ENCODE data around the gene PDIA5.

Gene PDIA5

DNA sequence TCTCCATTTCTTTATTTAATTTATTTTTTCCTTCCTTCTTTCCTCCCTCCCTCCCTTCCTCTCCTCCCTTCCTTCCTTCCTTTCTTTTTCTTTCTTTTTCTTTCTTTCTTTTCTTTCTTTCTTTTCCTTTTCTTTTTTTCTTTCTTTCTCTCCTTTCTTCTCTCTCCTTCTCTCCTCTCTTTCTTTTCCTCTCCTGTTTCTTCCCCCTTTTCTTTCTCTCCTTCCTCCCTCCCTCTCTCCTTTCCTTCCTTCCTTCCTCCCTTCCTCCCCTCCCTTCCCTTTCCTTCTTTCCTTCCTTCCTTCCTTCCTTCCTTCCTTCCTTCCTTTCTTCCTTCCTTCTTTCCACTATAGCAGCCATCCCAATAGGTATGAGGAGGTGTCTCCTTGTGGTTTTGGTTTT lies 6.8 kb upstream of the PDIA5 start:
- Histone ChIP-seq H3K79me2 (ENCODE audit: low read length) (no peaks in the 10 kb centered on the region), H3K36me3 (replicated peaks; ENCODE audit: insufficient read depth, low read length) (no peaks in the 10 kb centered on the region), H3F3A (ENCODE audit: insufficient read depth, low read length) (no peaks in the 10 kb centered on the region), H3K9me3 (replicated peaks; ENCODE audit: insufficient read depth, low read length) (no peaks in the 10 kb centered on the region), H3K9me2 (replicated peaks; ENCODE audit: insufficient read depth, low read length) (no peaks in the 10 kb centered on the region), H3K27me3 (replicated peaks; ENCODE audit: insufficient read depth, low read length) (no peaks in the 10 kb centered on the region), H3K4me1 (ENCODE audit: low read length) (no peaks in the 10 kb centered on the region), H3K4me2 (ENCODE audit: low read depth, low read length) (no peak overlapping the region), H4K20me1 (ENCODE audit: insufficient read depth, low read length) (no peaks in the 10 kb centered on the region), H2AFZ (ENCODE audit: low read length) (no peak overlapping the region), H3K27ac (ENCODE audit: low read length) (no peak overlapping the region), H3K4me3 (ENCODE audit: low read length) (no peak overlapping the region), H3K9ac (ENCODE audit: low read length) (no peak overlapping the region)
- TF ChIP-seq EZH2phosphoT487 (IDR thresholded peaks at IDR 0.05; ENCODE audit: low read length) (no peak), EZH2 (optimal IDR thresholded peaks at IDR 0.05; ENCODE audit: low read depth, low read length) (no peak)
- TF ChIP-seq, protein P1, sequence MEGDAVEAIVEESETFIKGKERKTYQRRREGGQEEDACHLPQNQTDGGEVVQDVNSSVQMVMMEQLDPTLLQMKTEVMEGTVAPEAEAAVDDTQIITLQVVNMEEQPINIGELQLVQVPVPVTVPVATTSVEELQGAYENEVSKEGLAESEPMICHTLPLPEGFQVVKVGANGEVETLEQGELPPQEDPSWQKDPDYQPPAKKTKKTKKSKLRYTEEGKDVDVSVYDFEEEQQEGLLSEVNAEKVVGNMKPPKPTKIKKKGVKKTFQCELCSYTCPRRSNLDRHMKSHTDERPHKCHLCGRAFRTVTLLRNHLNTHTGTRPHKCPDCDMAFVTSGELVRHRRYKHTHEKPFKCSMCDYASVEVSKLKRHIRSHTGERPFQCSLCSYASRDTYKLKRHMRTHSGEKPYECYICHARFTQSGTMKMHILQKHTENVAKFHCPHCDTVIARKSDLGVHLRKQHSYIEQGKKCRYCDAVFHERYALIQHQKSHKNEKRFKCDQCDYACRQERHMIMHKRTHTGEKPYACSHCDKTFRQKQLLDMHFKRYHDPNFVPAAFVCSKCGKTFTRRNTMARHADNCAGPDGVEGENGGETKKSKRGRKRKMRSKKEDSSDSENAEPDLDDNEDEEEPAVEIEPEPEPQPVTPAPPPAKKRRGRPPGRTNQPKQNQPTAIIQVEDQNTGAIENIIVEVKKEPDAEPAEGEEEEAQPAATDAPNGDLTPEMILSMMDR (IDR thresholded peaks at IDR 0.05; ENCODE audit: low read length) = no peak
- no peak for DNase-seq

DNA sequence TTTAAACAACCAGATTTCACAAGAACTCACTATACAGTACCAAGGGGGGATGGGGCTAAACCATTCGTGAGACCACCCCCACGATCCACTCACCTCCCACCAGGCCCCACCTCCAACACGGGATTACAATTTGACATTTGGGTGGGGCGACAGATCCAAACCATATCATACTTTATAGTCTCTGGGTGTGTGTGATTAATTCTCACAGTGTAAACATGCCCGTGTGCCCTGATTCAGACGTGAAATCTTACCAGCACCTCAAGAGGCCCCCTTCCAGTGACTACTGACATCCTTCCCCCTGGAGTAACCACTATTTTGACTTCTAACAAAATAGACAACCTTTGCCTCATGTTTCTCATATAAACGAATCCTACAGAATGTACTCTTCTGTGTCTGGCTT lies 5.0 kb upstream of the PDIA5 start:
- H3K79me2 ChIP-seq (ENCODE audit: low read length) = no peaks in the 10 kb centered on the region
- H3K9ac ChIP-seq (ENCODE audit: low read length) = no peak overlapping the region
- H3K4me2 ChIP-seq (ENCODE audit: low read depth, low read length) = no peak overlapping the region
- no peaks in the 10 kb centered on the region for H3K9me3 ChIP-seq (replicated peaks; ENCODE audit: insufficient read depth, low read length)
- no peak for DNase-seq
- H4K20me1 ChIP-seq (ENCODE audit: insufficient read depth, low read length) = no peaks in the 10 kb centered on the region
- no peak overlapping the region for H3K27ac ChIP-seq (ENCODE audit: low read length)
- TF ChIP-seq EZH2phosphoT487 (IDR thresholded peaks at IDR 0.05; ENCODE audit: low read length) (no peak), EZH2 (optimal IDR thresholded peaks at IDR 0.05; ENCODE audit: low read depth, low read length) (no peak)
- TF ChIP-seq, protein P1 (IDR thresholded peaks at IDR 0.05; ENCODE audit: low read length) = no peak
- no peaks in the 10 kb centered on the region for H3K27me3 ChIP-seq (replicated peaks; ENCODE audit: insufficient read depth, low read length)
- no peaks in the 10 kb centered on the region for H3K36me3 ChIP-seq (replicated peaks; ENCODE audit: insufficient read depth, low read length)
- H3K4me3 ChIP-seq (ENCODE audit: low read length) = no peak overlapping the region
- H3K4me1 ChIP-seq (ENCODE audit: low read length) = 0 out of 2 replicates have a peak, but pooled peaks cover 3% of the 10 kb centered on the region
- H2AFZ ChIP-seq (ENCODE audit: low read length) = no peak overlapping the region
- no peaks in the 10 kb centered on the region for H3F3A ChIP-seq (ENCODE audit: insufficient read depth, low read length)
- H3K9me2 ChIP-seq (replicated peaks; ENCODE audit: insufficient read depth, low read length) = no peaks in the 10 kb centered on the region

DNA sequence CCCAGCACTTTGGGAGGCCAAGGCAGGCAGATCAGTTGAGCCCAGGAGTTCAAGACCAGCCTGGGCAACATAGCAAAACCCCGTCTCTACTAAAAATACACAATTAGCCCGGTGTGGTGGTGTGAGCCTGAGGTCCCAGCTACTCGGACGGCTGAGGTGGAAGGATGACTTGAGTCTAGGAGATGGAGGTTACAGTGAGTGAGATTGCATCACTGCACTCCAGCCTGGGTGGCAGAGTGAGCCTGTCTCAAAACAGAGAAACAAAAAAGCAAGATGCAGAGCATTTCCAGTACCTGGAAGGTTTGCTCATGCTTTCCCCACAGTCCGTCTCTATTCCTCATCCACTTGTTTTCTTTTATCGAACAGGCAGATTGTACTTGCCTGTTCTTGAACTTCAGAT lies 3.8 kb upstream of the PDIA5 start:
- Histone ChIP-seq H3K27me3 (replicated peaks; ENCODE audit: insufficient read depth, low read length) (no peaks in the 10 kb centered on the region), H3K9ac (ENCODE audit: low read length) (no peak overlapping the region), H3K4me1 (ENCODE audit: low read length) (peaks cover 4% of the 10 kb centered on the region; the same call in 1 of the 2 replicates), H3K4me2 (ENCODE audit: low read depth, low read length) (no peak overlapping the region), H3K9me2 (replicated peaks; ENCODE audit: insufficient read depth, low read length) (no peaks in the 10 kb centered on the region), H3K4me3 (ENCODE audit: low read length) (no peak overlapping the region), H3K36me3 (replicated peaks; ENCODE audit: insufficient read depth, low read length) (no peaks in the 10 kb centered on the region), H3K27ac (ENCODE audit: low read length) (no peak overlapping the region), H4K20me1 (ENCODE audit: insufficient read depth, low read length) (no peaks in the 10 kb centered on the region), H3F3A (ENCODE audit: insufficient read depth, low read length) (no peaks in the 10 kb centered on the region; the same call in 1 of the 2 replicates), H3K79me2 (ENCODE audit: low read length) (peaks cover 10% of the 10 kb centered on the region), H3K9me3 (replicated peaks; ENCODE audit: insufficient read depth, low read length) (no peaks in the 10 kb centered on the region), H2AFZ (ENCODE audit: low read length) (no peak overlapping the region)
- TF ChIP-seq EZH2phosphoT487 (IDR thresholded peaks at IDR 0.05; ENCODE audit: low read length) = no peak
- TF ChIP-seq EZH2 (optimal IDR thresholded peaks at IDR 0.05; ENCODE audit: low read depth, low read length) = no peak
- TF ChIP-seq, protein P1 (IDR thresholded peaks at IDR 0.05; ENCODE audit: low read length) = no peak
- DNase-seq = no peak

Data from MM.1S (cell line).